Activated CD4-positive, CD25-positive, alpha-beta regulatory T cell treated with anti-CD3 and anti-CD28 coated beads, Interleukin-2, amount 50 U/mL, for 16 hours (primary cell): Measurements from ENCODE around the gene ADAP1.

ENCODE experiments used
- DNase-seq: peaks from one replicate; pipeline ENCODE4 v3.0.0-alpha.2; 2020; ENCODE audit warnings: low read depth, low spot score

The ADAP1 gene

GRCh38 chr7:923108-924041, 31.1 kb downstream of the ADAP1 start:
- DNase-seq: peak; percentile 85

- DNase-seq: no peak
Measured at GRCh38 chr7:922334-923107, 32.0 kb downstream of the ADAP1 start.

GRCh38 chr7:921581-922333, 32.7 kb downstream of the ADAP1 start:
- DNase-seq: no peak

GRCh38 chr7:921071-921461, 33.4 kb downstream of the ADAP1 start:
- DNase-seq: no peak

- no peak for DNase-seq
Measured at GRCh38 chr7:920351-921070, 34.0 kb downstream of the ADAP1 start.

- DNase-seq: no peak
Measured at GRCh38 chr7:919924-920341, 34.5 kb downstream of the ADAP1 start.

- DNase-seq: no peak
Measured at GRCh38 chr7:919114-919442, 35.4 kb downstream of the ADAP1 start.

GRCh38 chr7:918441-919113, 35.9 kb downstream of the ADAP1 start:
- no peak for DNase-seq

GRCh38 chr7:918118-918425, 36.4 kb downstream of the ADAP1 start:
- no peak for DNase-seq

GRCh38 chr7:917255-918117, 37.0 kb downstream of the ADAP1 start:
- DNase-seq: no peak

- DNase-seq: no peak
Measured at GRCh38 chr7:916291-916941, 38.1 kb downstream of the ADAP1 start.

- no peak for DNase-seq
Measured at GRCh38 chr7:915291-916218, 38.9 kb downstream of the ADAP1 start.

- DNase-seq: no peak
Measured at GRCh38 chr7:914521-915194, 39.8 kb downstream of the ADAP1 start.

GRCh38 chr7:913736-914520, 40.6 kb downstream of the ADAP1 start:
- DNase-seq: no peak

- no peak for DNase-seq
Measured at GRCh38 chr7:911791-912480, 42.5 kb downstream of the ADAP1 start.

GRCh38 chr7:910931-911431, 43.5 kb downstream of the ADAP1 start:
- DNase-seq: no peak
